ENCODE measurements around the gene TUNAR.

The TUNAR gene

GRCh38 chr14:95850429-95850828, 26.2 kb upstream of the TUNAR start:
- Mint-ChIP-seq H3K4me3 (no peak overlapping the region), H3K4me1 (no peaks in the 10 kb centered on the region), H3K36me3 (peaks cover 2% of the 10 kb centered on the region), H3K9me3 (peaks cover 6% of the 10 kb centered on the region), H3K27ac (no peak overlapping the region), H3K27me3 (peaks cover 12% of the 10 kb centered on the region)
- DNase-seq (ENCODE audit: low spot score in 2 of 2) = no peak
- no peak for ATAC-seq (ENCODE audit: low read depth)

DNA sequence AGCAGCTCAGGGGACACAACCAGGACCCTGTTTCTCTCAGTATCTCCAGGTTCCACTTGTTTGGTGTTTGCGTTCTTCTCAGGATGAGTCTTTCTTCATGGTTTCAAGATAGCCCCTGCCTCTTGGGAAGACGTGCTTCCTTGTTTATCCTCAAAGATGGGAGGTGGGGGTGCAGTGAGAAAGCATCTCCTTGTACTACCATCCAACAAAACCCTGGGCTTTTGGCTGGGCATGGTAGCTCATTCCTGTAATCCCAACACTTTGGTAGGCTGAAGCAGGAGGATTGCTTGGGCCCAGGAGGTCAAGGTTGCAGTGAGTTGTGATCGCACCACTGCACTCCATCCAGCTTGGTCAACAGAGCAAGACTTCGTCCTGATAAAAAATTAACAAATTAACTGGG, 21.0 kb upstream of the TUNAR start:
- Mint-ChIP-seq H3K36me3 (peaks cover 2% of the 10 kb centered on the region), H3K4me1 (no peaks in the 10 kb centered on the region), H3K27me3 (peaks cover 13% of the 10 kb centered on the region), H3K9me3 (peaks cover 6% of the 10 kb centered on the region), H3K27ac (no peak overlapping the region), H3K4me3 (no peak overlapping the region)
- no peak for DNase-seq (ENCODE audit: low spot score in 2 of 2)
- ATAC-seq (ENCODE audit: low read depth) = no peak

DNA sequence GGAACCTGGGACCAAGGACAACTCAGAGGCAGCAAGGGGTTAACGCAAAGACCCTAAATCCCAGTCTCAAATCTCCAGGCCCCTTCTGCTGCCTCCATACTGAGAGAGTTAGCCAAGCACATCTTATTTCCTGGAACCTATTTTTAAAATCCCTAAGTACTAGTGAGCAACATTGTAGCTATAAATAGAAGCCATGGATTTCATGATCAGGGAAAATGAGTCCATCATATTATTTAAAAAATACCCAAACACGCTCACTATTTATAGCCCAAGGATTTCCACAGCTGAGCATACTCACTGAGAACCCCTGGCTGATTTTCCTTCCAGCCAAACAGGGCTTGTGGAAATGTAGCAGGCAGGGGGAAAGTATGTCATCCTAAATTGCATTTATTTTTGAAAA, 19.4 kb upstream of the TUNAR start:
- Mint-ChIP-seq H3K9me3 (peaks cover 2% of the 10 kb centered on the region), H3K4me1 (no peaks in the 10 kb centered on the region), H3K36me3 (no peaks in the 10 kb centered on the region), H3K27me3 (peaks cover 10% of the 10 kb centered on the region), H3K4me3 (no peak overlapping the region), H3K27ac (no peak overlapping the region)
- ATAC-seq (ENCODE audit: low read depth) (no peak), DNase-seq (ENCODE audit: low spot score in 2 of 2) (no peak)

DNA sequence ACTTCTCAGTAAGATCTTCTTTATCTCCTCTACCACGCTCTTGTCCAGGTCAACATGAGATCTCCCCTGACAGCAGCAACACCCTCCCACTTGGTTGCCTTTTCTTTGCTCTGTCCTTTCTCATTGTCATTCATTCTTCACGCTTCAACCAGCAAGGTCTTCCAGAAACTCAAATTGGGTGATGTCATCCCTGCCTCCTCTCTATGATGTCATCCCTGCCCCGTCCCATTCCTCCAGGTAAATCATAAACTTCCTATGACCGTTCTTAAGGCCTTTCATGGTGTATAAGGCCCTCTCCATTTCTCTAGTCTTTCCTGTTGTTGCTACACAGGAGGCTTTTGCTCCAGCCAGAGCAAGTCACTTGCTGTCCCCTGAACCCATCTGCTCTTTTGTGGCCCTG, 17.7 kb upstream of the TUNAR start:
- H3K27me3 Mint-ChIP-seq = peaks cover 10% of the 10 kb centered on the region
- ATAC-seq (ENCODE audit: low read depth) = no peak
- H3K9me3 Mint-ChIP-seq = peaks cover 2% of the 10 kb centered on the region
- no peaks in the 10 kb centered on the region for H3K4me1 Mint-ChIP-seq
- H3K27ac Mint-ChIP-seq = no peak overlapping the region
- DNase-seq (ENCODE audit: low spot score in 2 of 2) = no peak
- no peaks in the 10 kb centered on the region for H3K36me3 Mint-ChIP-seq
- no peak overlapping the region for H3K4me3 Mint-ChIP-seq

GRCh38 chr14:95862243-95862642, 14.4 kb upstream of the TUNAR start:
- Mint-ChIP-seq H3K27ac (no peak overlapping the region), H3K4me3 (no peak overlapping the region), H3K36me3 (no peaks in the 10 kb centered on the region), H3K4me1 (no peaks in the 10 kb centered on the region), H3K9me3 (peaks cover 2% of the 10 kb centered on the region), H3K27me3 (peaks cover 9% of the 10 kb centered on the region)
- DNase-seq (ENCODE audit: low spot score in 2 of 2) (no peak), ATAC-seq (ENCODE audit: low read depth) (no peak)

GRCh38 chr14:95863295-95863694, 13.3 kb upstream of the TUNAR start:
- ATAC-seq (ENCODE audit: low read depth) = no peak
- Mint-ChIP-seq H3K36me3 (no peaks in the 10 kb centered on the region), H3K27me3 (peaks cover 6% of the 10 kb centered on the region), H3K4me1 (no peaks in the 10 kb centered on the region), H3K9me3 (peaks cover 2% of the 10 kb centered on the region), H3K4me3 (no peak overlapping the region), H3K27ac (no peak overlapping the region)
- no peak for DNase-seq (ENCODE audit: low spot score in 2 of 2)

GRCh38 chr14:95869776-95870175, 6.9 kb upstream of the TUNAR start:
- DNase-seq (ENCODE audit: low spot score in 2 of 2) = no peak
- no peaks in the 10 kb centered on the region for H3K36me3 Mint-ChIP-seq
- ATAC-seq (ENCODE audit: low read depth) = no peak
- peaks cover 2% of the 10 kb centered on the region for H3K9me3 Mint-ChIP-seq
- H3K4me3 Mint-ChIP-seq = no peak overlapping the region
- H3K27me3 Mint-ChIP-seq = peaks cover 9% of the 10 kb centered on the region
- H3K4me1 Mint-ChIP-seq = no peaks in the 10 kb centered on the region
- H3K27ac Mint-ChIP-seq = no peak overlapping the region

DNA sequence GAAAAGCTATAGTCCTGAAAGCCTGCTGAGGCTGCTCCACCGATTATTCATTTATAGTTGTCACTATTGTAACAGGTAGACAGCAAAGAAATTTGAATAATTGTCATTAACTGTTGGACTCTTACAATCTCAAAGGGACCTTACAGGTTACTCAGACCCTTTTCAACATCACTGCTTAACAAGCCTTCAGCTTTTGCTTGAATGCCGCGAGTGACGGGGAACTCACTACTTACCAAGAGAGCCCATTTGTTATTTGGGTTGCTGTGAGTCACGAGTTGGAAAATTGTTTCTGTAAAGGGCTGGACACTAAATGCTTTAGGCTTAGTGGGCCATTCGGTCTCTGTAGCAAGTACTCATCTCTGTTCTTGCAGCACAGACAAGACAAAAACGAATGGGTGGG, 5.9 kb upstream of the TUNAR start:
- Mint-ChIP-seq H3K4me3 (no peak overlapping the region), H3K36me3 (no peaks in the 10 kb centered on the region), H3K27ac (no peak overlapping the region), H3K4me1 (no peaks in the 10 kb centered on the region), H3K9me3 (no peaks in the 10 kb centered on the region), H3K27me3 (peaks cover 15% of the 10 kb centered on the region)
- DNase-seq (ENCODE audit: low spot score in 2 of 2) (no peak), ATAC-seq (ENCODE audit: low read depth) (no peak)

- DNase-seq (ENCODE audit: low spot score in 2 of 2) (no peak), ATAC-seq (ENCODE audit: low read depth) (no peak)
- Mint-ChIP-seq H3K36me3 (no peaks in the 10 kb centered on the region), H3K4me1 (no peaks in the 10 kb centered on the region), H3K27me3 (peaks cover 15% of the 10 kb centered on the region), H3K4me3 (no peak overlapping the region), H3K27ac (no peak overlapping the region), H3K9me3 (no peaks in the 10 kb centered on the region)
These were observed 5.1 kb upstream of the TUNAR start for GRCh38 chr14:95871531-95871930.

DNA sequence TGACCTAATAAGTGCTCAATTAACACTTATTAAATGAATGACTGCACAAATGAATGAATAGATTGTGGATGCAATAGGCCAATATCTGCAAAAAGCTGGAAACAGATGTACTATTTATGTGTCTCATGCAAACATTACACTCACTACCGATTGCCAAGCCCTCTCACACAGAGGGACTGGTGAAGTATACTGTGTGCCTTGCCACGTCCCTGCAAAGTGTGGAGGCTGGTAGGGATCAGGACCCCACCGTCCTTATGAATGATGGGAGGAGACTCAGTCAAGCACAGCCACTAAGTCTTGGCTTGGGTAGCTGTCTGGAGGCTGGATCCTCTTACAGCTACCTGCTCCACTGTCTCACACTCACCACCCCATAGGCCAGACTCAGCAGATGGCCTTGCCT, 3.9 kb upstream of the TUNAR start:
- Mint-ChIP-seq H3K4me3 (no peak overlapping the region), H3K27me3 (peaks cover 23% of the 10 kb centered on the region), H3K4me1 (no peaks in the 10 kb centered on the region), H3K36me3 (no peaks in the 10 kb centered on the region), H3K9me3 (no peaks in the 10 kb centered on the region), H3K27ac (no peak overlapping the region)
- no peak for DNase-seq (ENCODE audit: low spot score in 2 of 2)
- no peak for ATAC-seq (ENCODE audit: low read depth)

- Mint-ChIP-seq H3K9me3 (no peaks in the 10 kb centered on the region), H3K4me1 (no peaks in the 10 kb centered on the region), H3K27me3 (peaks cover 27% of the 10 kb centered on the region), H3K36me3 (no peaks in the 10 kb centered on the region), H3K4me3 (no peak overlapping the region), H3K27ac (no peak overlapping the region)
- no peak for DNase-seq (ENCODE audit: low spot score in 2 of 2)
- no peak for ATAC-seq (ENCODE audit: low read depth)
These were observed 536 bp upstream of the TUNAR start for GRCh38 chr14:95875831-95876760.

DNA sequence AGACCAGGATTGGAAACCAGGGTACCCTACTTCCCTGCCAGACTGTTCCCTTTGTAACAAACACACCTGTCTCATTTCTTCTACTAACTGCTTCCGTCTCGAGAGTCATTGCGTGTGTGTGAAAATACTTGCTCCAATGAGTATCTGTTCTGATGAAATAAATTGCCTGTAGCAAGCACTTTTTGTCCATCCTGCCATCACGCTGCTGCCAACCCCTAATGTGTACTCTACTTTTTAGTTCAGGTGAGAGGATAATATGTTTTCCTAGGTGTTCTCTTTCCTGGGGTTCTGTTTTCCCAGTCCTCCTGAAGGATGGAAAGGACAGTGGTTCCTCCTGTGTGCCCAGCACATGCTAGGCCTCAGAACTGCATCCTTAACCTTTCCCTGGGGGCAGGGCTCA, 1.0 kb downstream of the TUNAR start:
- Mint-ChIP-seq H3K36me3 (no peaks in the 10 kb centered on the region), H3K27ac (no peak overlapping the region), H3K9me3 (no peaks in the 10 kb centered on the region), H3K4me1 (no peaks in the 10 kb centered on the region), H3K27me3 (peaks cover 24% of the 10 kb centered on the region), H3K4me3 (no peak overlapping the region)
- DNase-seq (ENCODE audit: low spot score in 2 of 2) (no peak), ATAC-seq (ENCODE audit: low read depth) (no peak)

- ATAC-seq (ENCODE audit: low read depth) (no peak), DNase-seq (ENCODE audit: low spot score in 2 of 2) (no peak)
- Mint-ChIP-seq H3K4me3 (no peak overlapping the region), H3K4me1 (peaks cover under 1% of the 10 kb centered on the region), H3K27me3 (peaks cover 9% of the 10 kb centered on the region), H3K36me3 (no peaks in the 10 kb centered on the region), H3K9me3 (no peaks in the 10 kb centered on the region), H3K27ac (no peak overlapping the region)
These were observed 7.7 kb downstream of the TUNAR start for GRCh38 chr14:95884377-95884776.

DNA sequence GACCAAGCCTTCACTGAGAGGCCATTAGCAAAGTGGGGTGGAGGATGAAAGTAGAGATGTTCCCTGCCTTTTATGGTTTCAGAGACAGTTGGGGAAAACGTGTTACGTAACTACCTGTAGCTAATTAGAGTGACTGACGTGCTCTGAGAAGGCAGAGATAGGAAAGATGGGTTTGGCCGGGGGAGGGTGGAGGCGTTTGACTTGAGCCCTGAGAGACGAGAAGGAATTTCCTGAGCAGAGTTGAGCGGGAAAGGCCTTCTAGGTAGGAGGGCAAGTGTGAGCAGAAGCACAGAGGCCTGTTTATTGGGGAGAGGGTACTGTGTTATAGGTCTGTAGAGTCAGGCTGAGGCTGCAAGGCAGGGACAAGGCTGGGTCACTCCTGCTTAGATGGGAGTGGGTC, 8.6 kb downstream of the TUNAR start:
- Mint-ChIP-seq H3K27me3 (peaks cover 6% of the 10 kb centered on the region), H3K4me3 (no peak overlapping the region), H3K9me3 (no peaks in the 10 kb centered on the region), H3K4me1 (peaks cover 2% of the 10 kb centered on the region), H3K36me3 (no peaks in the 10 kb centered on the region), H3K27ac (no peak overlapping the region)
- no peak for DNase-seq (ENCODE audit: low spot score in 2 of 2)
- ATAC-seq (ENCODE audit: low read depth) = no peak

GRCh38 chr14:95885866-95886265, 9.2 kb downstream of the TUNAR start:
- Mint-ChIP-seq H3K9me3 (no peaks in the 10 kb centered on the region), H3K36me3 (no peaks in the 10 kb centered on the region), H3K27me3 (peaks cover 4% of the 10 kb centered on the region), H3K4me3 (no peak overlapping the region), H3K4me1 (peaks cover 2% of the 10 kb centered on the region), H3K27ac (no peak overlapping the region)
- ATAC-seq (ENCODE audit: low read depth) (no peak), DNase-seq (ENCODE audit: low spot score in 2 of 2) (no peak)
